ENCODE data around the gene FCHO1. TPM values are rescaled to one million over a fixed set of nuclear protein-coding genes. Genes with fewer than 3 reads are reported as not detected.

Gene FCHO1
- total and polyA plus RNA-seq, 2 donors (not counting 3 experiments of a cell fraction or from before 2014, with no cell fraction given) = 0.66 to 1.6 TPM

DNA sequence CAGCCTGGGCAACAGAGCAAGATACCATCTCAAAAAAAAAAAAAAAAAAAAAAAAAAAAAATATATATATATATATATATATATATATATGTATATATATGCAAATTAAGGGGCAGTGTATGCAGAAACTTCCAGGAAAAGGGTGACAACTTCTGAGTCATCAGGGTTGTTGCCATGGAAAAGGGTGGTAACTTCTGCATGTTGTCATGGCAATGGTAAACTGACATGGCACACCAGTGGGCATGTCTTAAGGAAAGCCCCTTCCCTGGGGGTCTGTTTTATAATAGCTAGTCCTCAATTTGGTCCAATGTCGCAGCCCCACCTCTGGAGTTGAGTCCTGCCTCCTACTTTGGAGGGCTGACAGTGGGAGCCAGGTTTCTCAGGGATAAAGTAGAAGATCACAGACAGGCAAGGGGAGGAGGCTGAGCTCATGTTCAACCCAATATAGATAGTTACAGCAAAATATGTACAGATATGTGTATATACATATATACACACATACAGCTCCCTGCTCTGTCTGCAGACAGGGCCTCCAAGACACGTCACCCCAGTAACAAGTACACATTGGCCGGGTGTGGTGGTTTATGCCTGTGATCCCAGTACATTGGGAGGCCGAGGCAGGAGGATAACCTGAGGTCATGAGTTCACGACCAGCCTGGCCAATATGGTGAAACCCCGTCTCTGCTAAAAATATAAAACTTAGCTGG is 7.2 kb upstream of the FCHO1 start:
- H3K9me1 ChIP-seq (replicated peaks; ENCODE audit: control insufficient read depth, extremely low read depth, insufficient read depth, low read length) = no peaks in the 10 kb centered on the region
- no peaks in the 10 kb centered on the region for H3K9me3 ChIP-seq (replicated peaks; ENCODE audit: control insufficient read depth, insufficient read depth, low read length)
- no peaks in the 10 kb centered on the region for H3K79me2 ChIP-seq (ENCODE audit: control insufficient read depth, insufficient read depth, low read length)
- dilution Hi-C loops (cut with MboI; ENCODE audit: extremely low pct_ligation_motif_present, low sequenced_read_pairs) (no loop called here), intact Hi-C loops (cut with micrococcal nuclease) (no loop called here)
- no peak overlapping the region for H3K27ac ChIP-seq (ENCODE audit: insufficient read depth, low read depth, low read length)
- H3K9ac ChIP-seq (replicated peaks; ENCODE audit: extremely low read depth, insufficient read depth, low read length) = no peak overlapping the region
- CTCF ChIA-PET = interaction anchor here (1.3 kb wide), 1 partner anchor 23 kb away, joined by 3 read pairs; no protein-coding TSS in a partner anchor
- H3K4me1 ChIP-seq (ENCODE audit: control insufficient read depth, extremely low read depth, insufficient read depth, low read length) = peaks cover 4% of the 10 kb centered on the region
- H3K4me3 ChIP-seq (replicated peaks in 1 of 3; ENCODE audit: insufficient read depth in 1 of 3, low read depth in 1 of 3, low read length in 3 of 3) = no peak overlapping the region
- DNase-seq (ENCODE audit: low read depth, low spot score) (peak; percentile 40), FAIRE-seq (no peak)
- no TSS peak for BruUV-seq (replicated peaks)
- POLR2A ChIA-PET = no interaction called here
- H2AFZ ChIP-seq (ENCODE audit: low read depth, low read length) = no peak overlapping the region
- no peaks in the 10 kb centered on the region for H4K20me1 ChIP-seq (replicated peaks; ENCODE audit: control insufficient read depth, extremely low read depth, insufficient read depth, low read length)
- no peaks in the 10 kb centered on the region for H3K36me3 ChIP-seq (ENCODE audit: control insufficient read depth in 2 of 2, extremely low read depth in 1 of 2, insufficient read depth in 2 of 2, low read length in 2 of 2)
- TF ChIP-seq JUN (IDR thresholded peaks at IDR 0.05; ENCODE audit: borderline replicate concordance, insufficient read depth, insufficient read length, low read depth) (peak; percentile 46), EZH2 (IDR thresholded peaks at IDR 0.05; ENCODE audit: borderline replicate concordance, low read depth, low read length, severe bottlenecking) (no peak), GATA2 (IDR thresholded peaks at IDR 0.05; ENCODE audit: insufficient read depth, insufficient read length, low read depth, low read length) (no peak)
- peaks cover 0 to 2% of the 10 kb centered on the region in 2 experiments for H3K27me3 ChIP-seq (ENCODE audit: control insufficient read depth in 2 of 2, insufficient read depth in 2 of 2, low read length in 2 of 2)
- no peak overlapping the region for H3K4me2 ChIP-seq (ENCODE audit: insufficient read depth, low read length)

DNA sequence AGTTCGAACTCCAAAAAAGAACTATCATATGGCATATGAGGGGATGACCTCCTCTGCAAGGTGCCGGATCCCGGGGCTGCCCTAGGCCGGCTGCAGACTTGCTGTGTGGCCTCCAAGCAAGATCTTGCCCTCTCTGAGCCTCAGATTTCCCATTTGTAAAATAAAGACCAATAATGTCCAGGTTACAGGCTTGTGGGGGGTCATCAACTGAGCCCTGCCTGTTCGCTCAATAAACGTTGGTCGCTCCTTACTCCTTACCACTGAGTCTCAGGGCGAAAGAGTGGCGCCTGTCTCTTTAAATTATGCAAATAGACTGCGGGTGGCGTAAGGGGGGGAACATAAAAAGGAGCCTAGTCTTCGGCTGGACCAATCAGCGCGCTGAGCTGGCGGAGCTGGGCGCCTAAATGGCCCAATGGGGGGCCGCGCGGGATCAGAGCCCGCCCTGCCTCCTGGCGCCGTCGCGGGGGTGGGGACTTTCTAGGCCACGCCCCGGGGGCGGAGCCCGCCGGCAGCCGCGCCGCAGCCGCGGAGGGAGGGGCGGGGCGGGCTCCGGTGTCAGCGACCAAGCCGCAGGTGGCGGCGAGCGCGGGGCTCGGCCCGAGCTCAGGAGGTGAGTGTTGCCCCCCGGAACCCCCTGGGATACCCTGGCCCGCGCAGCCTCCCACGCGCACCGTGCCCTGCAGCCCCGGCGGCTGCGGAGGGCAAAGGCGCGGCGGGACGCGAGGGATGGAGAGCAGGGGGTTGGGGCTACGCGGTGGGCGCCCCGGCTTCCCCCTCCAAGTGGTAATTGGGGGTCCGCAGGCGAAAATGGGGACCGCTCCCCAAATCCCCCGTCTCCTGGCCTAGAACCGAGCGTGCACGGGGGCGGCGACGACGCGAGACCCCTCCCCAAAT is 3.8 kb upstream of the FCHO1 start:
- intact Hi-C loops (cut with micrococcal nuclease) (loop anchor here (5.0 kb wide), 1 partner anchor 45 kb away; no protein-coding TSS in a partner anchor), dilution Hi-C loops (cut with MboI; ENCODE audit: extremely low pct_ligation_motif_present, low sequenced_read_pairs) (no loop called here)
- no TSS peak for BruUV-seq (replicated peaks)
- Histone ChIP-seq H3K27me3 (ENCODE audit: control insufficient read depth in 2 of 2, insufficient read depth in 2 of 2, low read length in 2 of 2) (peaks cover 0 to 2% of the 10 kb centered on the region in 2 experiments), H3K36me3 (ENCODE audit: control insufficient read depth in 2 of 2, extremely low read depth in 1 of 2, insufficient read depth in 2 of 2, low read length in 2 of 2) (no peaks in the 10 kb centered on the region), H2AFZ (ENCODE audit: low read depth, low read length) (peak overlapping the region; percentile 85), H3K4me1 (ENCODE audit: control insufficient read depth, extremely low read depth, insufficient read depth, low read length) (peaks cover 4% of the 10 kb centered on the region), H3K9me1 (replicated peaks; ENCODE audit: control insufficient read depth, extremely low read depth, insufficient read depth, low read length) (no peaks in the 10 kb centered on the region), H3K9ac (replicated peaks; ENCODE audit: extremely low read depth, insufficient read depth, low read length) (no peak overlapping the region), H4K20me1 (replicated peaks; ENCODE audit: control insufficient read depth, extremely low read depth, insufficient read depth, low read length) (no peaks in the 10 kb centered on the region), H3K27ac (ENCODE audit: insufficient read depth, low read depth, low read length) (no peak overlapping the region), H3K4me2 (ENCODE audit: insufficient read depth, low read length) (peak overlapping the region; percentile 50), H3K79me2 (ENCODE audit: control insufficient read depth, insufficient read depth, low read length) (no peaks in the 10 kb centered on the region), H3K4me3 (replicated peaks in 1 of 3; ENCODE audit: insufficient read depth in 1 of 3, low read depth in 1 of 3, low read length in 3 of 3) (peak overlapping the region in 1 of 3 experiments; percentile 42), H3K9me3 (replicated peaks; ENCODE audit: control insufficient read depth, insufficient read depth, low read length) (no peaks in the 10 kb centered on the region)
- ChIA-PET POLR2A (no interaction called here), CTCF (interaction anchor here (0.6 to 1.0 kb wide), 2 partner anchors 19 to 36 kb away, joined by 3 to 9 read pairs; no protein-coding TSS in a partner anchor)
- DNase-seq (ENCODE audit: low read depth, low spot score) (peak; percentile 90), FAIRE-seq (peak; percentile 89)
- TF ChIP-seq GATA2 (IDR thresholded peaks at IDR 0.05; ENCODE audit: insufficient read depth, insufficient read length, low read depth, low read length) (no peak), FOS (IDR thresholded peaks at IDR 0.05; ENCODE audit: borderline replicate concordance, insufficient read depth, low read length) (no peak), EZH2 (IDR thresholded peaks at IDR 0.05; ENCODE audit: borderline replicate concordance, low read depth, low read length, severe bottlenecking) (no peak), JUN (IDR thresholded peaks at IDR 0.05; ENCODE audit: borderline replicate concordance, insufficient read depth, insufficient read length, low read depth) (no peak), POLR2A (IDR thresholded peaks at IDR 0.05; ENCODE audit: low read depth, low read length) (no peak), MYC (IDR thresholded peaks at IDR 0.05; ENCODE audit: low read depth, low read length) (no peak)
